ENCODE measurements around the gene SPDYC. TPM values are rescaled to one million over a fixed set of nuclear protein-coding genes. Genes with fewer than 3 reads are reported as not detected.

Gene SPDYC
- total RNA-seq, 2 experiments from 2014 or later: not detected

- no peak for TF ChIP-seq EZH2phosphoT487 (IDR thresholded peaks at IDR 0.05; ENCODE audit: borderline replicate concordance, low read depth, low read length)
- TF ChIP-seq CTCF (conservative IDR thresholded peaks at IDR 0.05; ENCODE audit: low read length): no peak
- POLR2A ChIA-PET: no interaction called here
- Histone ChIP-seq H3K9me2 (ENCODE audit: insufficient read depth, low read length) (no peaks in the 10 kb centered on the region), H3K9me3 (ENCODE audit: low read length) (no peaks in the 10 kb centered on the region), H3K79me2 (ENCODE audit: insufficient read depth, low read depth, low read length) (no peaks in the 10 kb centered on the region), H3K4me3 (ENCODE audit: low read depth, low read length, poor library complexity, severe bottlenecking) (no peak overlapping the region), H2AFZ (ENCODE audit: low read length) (no peak overlapping the region), H3K4me2 (ENCODE audit: low read length) (no peak overlapping the region), H3K36me3 (ENCODE audit: insufficient read depth, low read length) (peaks cover 32% of the 10 kb centered on the region; the same call in 1 of the 2 replicates), H3K27ac (ENCODE audit: low read depth, low read length, poor library complexity, severe bottlenecking) (no peak overlapping the region), H3K4me1 (ENCODE audit: insufficient read depth, low read length, poor library complexity, severe bottlenecking) (no peaks in the 10 kb centered on the region), H4K20me1 (ENCODE audit: insufficient read depth, low read length) (no peaks in the 10 kb centered on the region)
- no peak for DNase-seq (ENCODE audit: low spot score)
- CTCF ChIA-PET (ENCODE audit: unreplicated experiment): no interaction called here
- no TSS peak for BruUV-seq (replicated peaks)
- intact Hi-C loops (cut with micrococcal nuclease; ENCODE audit: unreplicated experiment): no loop called here
Observed at GRCh38 chr11:65208785-65209710, 39.0 kb downstream of the SPDYC start.

GRCh38 chr11:65209711-65210360 is 39.8 kb downstream of the SPDYC start:
- intact Hi-C loops (cut with micrococcal nuclease; ENCODE audit: unreplicated experiment): no loop called here
- Histone ChIP-seq H3K36me3 (ENCODE audit: insufficient read depth, low read length) (peaks cover 32% of the 10 kb centered on the region; the same call in 1 of the 2 replicates), H3K4me3 (ENCODE audit: low read depth, low read length, poor library complexity, severe bottlenecking) (no peak overlapping the region), H3K27ac (ENCODE audit: low read depth, low read length, poor library complexity, severe bottlenecking) (no peak overlapping the region), H3K9me2 (ENCODE audit: insufficient read depth, low read length) (no peaks in the 10 kb centered on the region), H2AFZ (ENCODE audit: low read length) (no peak overlapping the region), H3K4me2 (ENCODE audit: low read length) (no peak overlapping the region), H4K20me1 (ENCODE audit: insufficient read depth, low read length) (no peaks in the 10 kb centered on the region), H3K79me2 (ENCODE audit: insufficient read depth, low read depth, low read length) (no peaks in the 10 kb centered on the region), H3K9me3 (ENCODE audit: low read length) (no peaks in the 10 kb centered on the region), H3K4me1 (ENCODE audit: insufficient read depth, low read length, poor library complexity, severe bottlenecking) (no peaks in the 10 kb centered on the region)
- DNase-seq (ENCODE audit: low spot score): no peak
- ChIA-PET POLR2A (no interaction called here), CTCF (ENCODE audit: unreplicated experiment) (no interaction called here)
- TF ChIP-seq EZH2phosphoT487 (IDR thresholded peaks at IDR 0.05; ENCODE audit: borderline replicate concordance, low read depth, low read length): no peak
- TF ChIP-seq CTCF (conservative IDR thresholded peaks at IDR 0.05; ENCODE audit: low read length): no peak
- no TSS peak for BruUV-seq (replicated peaks)

- Histone ChIP-seq H2AFZ (ENCODE audit: low read length) (no peak overlapping the region), H3K36me3 (ENCODE audit: insufficient read depth, low read length) (peaks cover 30% of the 10 kb centered on the region; the same call in 1 of the 2 replicates), H4K20me1 (ENCODE audit: insufficient read depth, low read length) (no peaks in the 10 kb centered on the region), H3K27ac (ENCODE audit: low read depth, low read length, poor library complexity, severe bottlenecking) (no peak overlapping the region), H3K9me2 (ENCODE audit: insufficient read depth, low read length) (no peaks in the 10 kb centered on the region), H3K9me3 (ENCODE audit: low read length) (no peaks in the 10 kb centered on the region), H3K4me1 (ENCODE audit: insufficient read depth, low read length, poor library complexity, severe bottlenecking) (no peaks in the 10 kb centered on the region), H3K4me3 (ENCODE audit: low read depth, low read length, poor library complexity, severe bottlenecking) (no peak overlapping the region), H3K79me2 (ENCODE audit: insufficient read depth, low read depth, low read length) (no peaks in the 10 kb centered on the region), H3K4me2 (ENCODE audit: low read length) (no peak overlapping the region)
- no peak for DNase-seq (ENCODE audit: low spot score)
- BruUV-seq (replicated peaks): no TSS peak
- POLR2A ChIA-PET: no interaction called here
- intact Hi-C loops (cut with micrococcal nuclease; ENCODE audit: unreplicated experiment): no loop called here
- CTCF ChIA-PET (ENCODE audit: unreplicated experiment): no interaction called here
- TF ChIP-seq CTCF (conservative IDR thresholded peaks at IDR 0.05; ENCODE audit: low read length) (no peak), EZH2phosphoT487 (IDR thresholded peaks at IDR 0.05; ENCODE audit: borderline replicate concordance, low read depth, low read length) (no peak)
Observed at GRCh38 chr11:65210361-65210731, 40.3 kb downstream of the SPDYC start.

Data from OCI-LY7 (cell line).